HG02852 (cell line): Measurements from ENCODE around the gene C19orf73.
"Not testable (repeated sequence)": the region's sequence is repeated elsewhere in the genome, so short reads cannot be mapped to it uniquely, and the experiment has no call there.

Source experiments
- ATAC-seq: cut with Tn5 transposase; IDR thresholded peaks from one replicate; pipeline ENCODE4 v1.9.1; 2021; ENCODE audit warnings: mild to moderate bottlenecking, moderate library complexity; ENCODE audit not compliant: unreplicated experiment

The C19orf73 gene

GRCh38 chr19:49123285-49123684, 4.3 kb upstream of the C19orf73 start:
- ATAC-seq, result not testable (repeated sequence)

DNA sequence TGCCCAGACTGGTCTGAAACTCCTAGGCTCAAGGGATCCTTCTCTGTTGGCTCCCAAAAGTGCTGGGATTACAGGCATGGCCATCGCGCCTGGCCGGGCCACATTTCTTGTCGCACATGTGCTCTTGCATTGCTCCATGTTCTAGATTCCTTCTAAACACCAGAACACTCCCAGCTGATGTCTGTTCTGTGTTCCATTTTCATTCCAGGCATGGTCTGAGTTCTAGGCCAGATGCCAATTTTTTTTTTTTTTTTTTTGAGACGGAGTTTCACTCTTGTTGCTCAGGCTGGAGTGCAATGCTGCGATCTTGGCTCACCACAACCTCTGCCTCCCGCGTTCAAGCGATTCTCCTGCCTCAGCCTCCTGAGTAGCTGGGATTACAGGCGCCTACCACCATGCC, 2.9 kb upstream of the C19orf73 start:
- ATAC-seq, result not testable (repeated sequence)

DNA sequence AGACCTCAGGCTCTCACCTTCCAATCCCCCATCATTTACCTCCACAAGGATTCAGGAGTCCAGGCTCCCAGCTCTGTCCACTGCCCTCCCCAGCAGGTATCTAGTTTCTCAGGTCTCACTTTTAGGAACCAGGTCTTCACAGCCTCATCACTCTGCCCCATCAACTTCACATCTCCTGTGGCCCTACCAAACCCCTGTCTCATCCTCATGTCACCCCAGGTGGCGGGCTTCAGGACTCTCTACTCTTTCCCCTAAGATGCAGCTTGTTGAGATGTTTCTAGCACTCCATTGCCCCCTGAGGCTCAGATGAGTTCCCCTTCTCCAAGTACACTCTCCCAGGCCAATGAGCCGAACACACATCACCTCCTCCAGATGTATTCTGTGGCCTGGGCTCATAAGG, 1.9 kb upstream of the C19orf73 start:
- ATAC-seq, result no peak

DNA sequence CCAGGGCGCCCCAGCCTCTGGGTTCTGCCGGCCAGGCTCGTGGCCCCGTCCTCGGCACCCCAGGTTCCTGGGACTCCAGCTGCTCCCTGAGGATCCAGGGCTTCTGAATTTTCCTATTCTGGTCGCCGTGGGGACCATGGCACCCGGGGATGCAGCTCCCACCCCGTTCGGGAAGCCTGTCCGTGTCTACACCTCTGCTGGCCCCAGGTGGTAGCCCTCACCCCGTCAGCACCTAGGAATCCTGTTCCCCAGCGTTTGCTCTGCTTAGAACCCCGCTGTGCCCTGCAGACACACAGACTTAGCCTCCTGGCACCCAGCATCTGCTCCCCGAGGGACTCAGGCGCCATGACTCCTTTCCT, 1.4 kb upstream of the C19orf73 start:
- no peak for ATAC-seq

- no peak for ATAC-seq
These were observed 725 bp upstream of the C19orf73 start, which contains the start of gene PPFIA3 for GRCh38 chr19:49119411-49120324. Gene PPFIA3 (plus strand): TSS chr19:49119544. CDS start chr19:49127874, 8,330 bp downstream.

DNA sequence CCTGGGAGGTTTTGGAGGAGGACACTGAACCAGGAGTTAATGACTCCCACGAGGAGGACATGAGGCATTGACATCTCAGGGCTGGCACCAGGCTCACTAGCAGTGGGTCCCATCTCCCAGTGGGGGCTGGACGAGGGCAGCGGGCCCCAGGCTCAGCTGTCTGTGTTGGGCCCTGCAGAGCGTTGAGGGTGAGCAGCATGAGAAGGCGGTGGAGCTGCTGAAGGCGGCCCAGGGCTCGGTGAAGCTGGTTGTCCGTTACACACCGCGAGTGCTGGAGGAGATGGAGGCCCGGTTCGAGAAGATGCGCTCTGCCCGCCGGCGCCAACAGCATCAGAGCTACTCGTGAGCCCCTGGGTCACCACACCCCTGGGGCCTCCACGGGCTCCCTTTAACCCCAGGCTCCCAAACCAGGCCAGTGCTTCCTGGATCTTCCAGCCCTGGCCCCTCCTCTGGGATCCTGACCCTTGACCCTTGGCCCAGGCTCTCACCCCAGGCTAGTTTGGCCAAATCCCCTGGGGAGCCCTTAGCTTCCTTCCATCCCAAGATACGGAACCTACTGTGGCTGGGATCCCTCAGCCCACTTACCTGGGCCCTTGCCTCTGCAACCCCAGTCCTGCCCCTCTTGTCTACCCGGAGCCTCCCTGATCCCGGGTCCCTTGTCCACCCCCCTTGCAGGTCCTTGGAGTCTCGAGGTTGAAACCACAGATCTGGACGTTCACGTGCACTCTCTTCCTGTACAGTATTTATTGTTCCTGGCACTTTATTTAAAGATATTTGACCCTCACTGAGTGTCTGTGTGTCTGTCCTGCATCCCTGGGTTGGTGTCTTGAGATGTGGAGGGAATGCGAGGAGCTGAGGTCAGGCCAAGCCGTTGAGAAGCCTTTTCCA, 1.0 kb downstream of the C19orf73 start:
- no peak for ATAC-seq

DNA sequence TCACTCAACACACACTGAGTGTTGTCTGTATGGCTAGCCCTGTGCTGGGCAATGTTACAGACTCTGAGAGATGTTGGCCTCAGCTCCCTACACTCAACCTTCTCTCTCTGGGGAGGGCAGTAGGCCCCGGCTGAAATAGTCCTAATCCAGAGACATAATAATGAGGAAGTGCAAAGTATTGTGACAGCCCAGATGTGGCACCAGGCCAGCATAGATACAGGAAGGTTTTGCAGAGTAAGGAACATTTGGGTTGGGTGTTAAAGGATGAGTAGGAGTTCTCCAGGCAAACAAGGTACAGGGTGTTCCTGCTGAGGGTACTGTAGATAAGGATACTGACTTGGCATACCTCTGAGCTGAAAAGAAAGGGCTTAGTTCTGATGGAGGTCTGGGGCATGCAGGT, 2.4 kb downstream of the C19orf73 start:
- ATAC-seq, result no peak

DNA sequence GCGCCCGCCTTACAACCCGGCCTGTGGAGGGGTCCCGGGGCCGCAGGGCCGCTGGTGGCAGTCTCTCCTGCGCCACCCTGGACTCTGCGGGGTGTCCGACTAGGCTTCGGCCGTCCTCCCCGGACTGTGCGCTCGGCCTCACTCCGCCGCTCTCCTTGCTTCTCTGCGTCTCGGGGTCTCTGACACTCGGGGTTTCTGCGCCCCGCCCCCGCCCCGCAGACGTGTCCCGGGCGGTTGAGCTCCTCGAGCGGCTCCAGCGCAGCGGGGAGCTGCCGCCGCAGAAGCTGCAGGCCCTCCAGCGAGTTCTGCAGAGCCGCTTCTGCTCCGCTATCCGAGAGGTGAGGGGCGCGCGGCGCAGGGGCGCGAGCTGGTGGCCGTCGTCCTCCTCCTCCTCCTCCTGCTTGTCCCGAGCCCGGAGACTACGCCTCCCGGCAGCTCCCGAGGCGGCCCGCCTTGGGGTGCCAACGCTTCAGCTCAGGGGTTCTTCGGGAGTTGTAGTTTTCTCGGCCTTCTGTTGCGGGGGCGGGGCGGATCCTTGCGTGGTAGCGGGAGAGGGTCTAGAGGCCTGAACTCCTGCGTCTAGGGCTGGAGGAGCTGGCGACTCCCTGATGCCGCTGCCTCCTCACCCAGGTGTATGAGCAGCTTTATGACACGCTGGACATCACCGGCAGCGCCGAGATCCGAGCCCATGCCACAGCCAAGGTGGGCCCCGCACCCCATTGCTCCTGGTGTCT, 4.1 kb downstream of the C19orf73 start:
- ATAC-seq, result no peak

DNA sequence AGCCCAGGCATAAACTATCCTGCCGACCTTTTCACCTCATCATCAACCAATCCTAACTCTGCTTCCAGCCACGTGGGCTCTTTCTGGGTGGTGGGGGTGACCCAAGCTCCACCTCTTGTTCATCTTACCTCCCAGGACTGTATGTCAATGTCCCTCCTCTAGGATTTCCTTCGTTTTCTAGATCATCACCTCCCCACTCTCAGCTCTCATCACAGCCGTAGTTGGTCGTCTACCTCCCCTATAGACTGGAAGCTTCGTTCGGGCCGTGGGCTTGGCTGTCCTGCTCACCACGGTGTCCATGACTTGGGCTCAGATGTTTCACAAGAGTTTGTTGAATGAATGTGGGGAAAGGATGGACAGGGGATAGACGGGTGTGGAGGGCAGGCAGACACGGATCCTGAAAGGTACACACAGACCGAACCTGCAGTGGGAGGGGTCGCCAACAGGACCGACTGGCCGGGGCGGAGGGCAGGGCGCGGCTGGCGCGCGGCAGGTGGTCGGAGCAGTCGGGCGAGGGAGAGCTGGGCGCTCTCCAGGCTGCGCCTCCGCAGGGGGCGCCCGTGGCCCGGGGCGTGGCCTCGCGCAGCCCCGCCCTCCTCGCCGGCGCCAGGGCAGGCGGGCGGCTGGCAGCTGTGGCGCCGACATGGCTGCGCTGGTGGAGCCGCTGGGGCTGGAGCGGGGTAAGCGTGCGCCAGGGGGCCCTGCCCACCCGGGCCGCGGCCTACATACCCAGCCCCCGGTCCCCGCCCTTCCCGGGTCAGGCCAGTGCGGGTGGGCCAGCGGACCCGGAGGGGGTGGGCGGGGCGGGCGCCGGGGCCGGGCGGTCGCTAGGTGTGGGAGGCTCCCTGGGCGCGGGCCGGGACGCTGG, 4.9 kb downstream of the C19orf73 start, which contains the start of gene LIN7B:
TSS of gene LIN7B (plus strand) at position 609 of the 868 bp plus-strand sequence. CDS start at position 644, 35 bp downstream.
- peak; percentile 42 for ATAC-seq

GRCh38 chr19:49111218-49111998, 7.5 kb downstream of the C19orf73 start:
- ATAC-seq, result no peak

GRCh38 chr19:49110567-49110966, 8.4 kb downstream of the C19orf73 start:
- no peak for ATAC-seq

DNA sequence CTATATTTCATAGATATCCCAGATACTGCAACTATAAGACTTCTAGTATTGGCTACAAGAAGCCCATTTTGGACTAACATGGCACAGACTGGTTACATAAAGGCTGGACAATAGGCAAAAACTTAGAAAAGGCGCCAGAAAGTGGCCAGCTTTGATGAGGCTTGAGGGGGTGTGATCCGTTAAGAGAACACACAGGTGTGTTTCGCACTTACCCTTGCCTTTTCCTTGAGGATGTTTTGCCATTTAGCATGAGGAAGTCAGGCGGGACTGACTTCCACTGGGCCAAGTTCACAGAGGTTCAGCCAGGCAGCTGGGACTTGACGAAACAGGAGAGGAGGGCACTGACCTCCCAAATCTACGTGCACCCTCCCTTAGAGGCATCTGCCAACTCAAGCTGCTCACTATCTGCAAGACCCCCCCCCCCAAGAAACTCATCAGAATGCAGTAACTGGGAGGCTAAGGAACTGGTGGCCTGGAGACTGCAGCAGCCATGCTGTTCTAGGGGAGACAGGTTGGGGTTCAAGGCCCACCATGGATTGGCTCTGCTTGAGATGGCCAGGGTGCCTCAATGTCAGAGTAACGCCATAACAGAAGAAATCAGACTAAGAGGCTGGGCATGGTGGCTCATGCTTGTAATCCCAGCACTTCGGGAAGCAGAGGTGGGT, 9.2 kb downstream of the C19orf73 start:
- ATAC-seq, result no peak

DNA sequence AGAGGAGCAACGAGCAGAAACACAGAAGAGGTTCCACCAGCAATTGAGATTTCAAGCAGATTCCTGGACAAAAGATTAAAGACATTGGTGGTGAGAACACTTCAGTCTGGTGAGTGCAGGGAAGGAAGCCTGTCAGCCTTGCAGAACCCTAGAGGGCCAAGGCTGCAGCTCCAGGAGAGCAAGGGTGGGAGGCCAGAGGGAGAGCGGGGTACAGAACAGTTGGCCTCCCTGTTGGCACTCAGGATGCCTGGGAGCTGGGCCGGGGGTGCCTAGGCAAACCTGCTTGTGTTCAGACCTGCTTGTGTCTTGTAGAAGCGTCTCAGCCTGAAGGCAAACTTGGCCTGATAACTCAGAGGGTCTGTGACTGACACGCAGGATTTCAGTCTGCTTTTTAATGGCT, 9.9 kb downstream of the C19orf73 start:
- no peak for ATAC-seq

DNA sequence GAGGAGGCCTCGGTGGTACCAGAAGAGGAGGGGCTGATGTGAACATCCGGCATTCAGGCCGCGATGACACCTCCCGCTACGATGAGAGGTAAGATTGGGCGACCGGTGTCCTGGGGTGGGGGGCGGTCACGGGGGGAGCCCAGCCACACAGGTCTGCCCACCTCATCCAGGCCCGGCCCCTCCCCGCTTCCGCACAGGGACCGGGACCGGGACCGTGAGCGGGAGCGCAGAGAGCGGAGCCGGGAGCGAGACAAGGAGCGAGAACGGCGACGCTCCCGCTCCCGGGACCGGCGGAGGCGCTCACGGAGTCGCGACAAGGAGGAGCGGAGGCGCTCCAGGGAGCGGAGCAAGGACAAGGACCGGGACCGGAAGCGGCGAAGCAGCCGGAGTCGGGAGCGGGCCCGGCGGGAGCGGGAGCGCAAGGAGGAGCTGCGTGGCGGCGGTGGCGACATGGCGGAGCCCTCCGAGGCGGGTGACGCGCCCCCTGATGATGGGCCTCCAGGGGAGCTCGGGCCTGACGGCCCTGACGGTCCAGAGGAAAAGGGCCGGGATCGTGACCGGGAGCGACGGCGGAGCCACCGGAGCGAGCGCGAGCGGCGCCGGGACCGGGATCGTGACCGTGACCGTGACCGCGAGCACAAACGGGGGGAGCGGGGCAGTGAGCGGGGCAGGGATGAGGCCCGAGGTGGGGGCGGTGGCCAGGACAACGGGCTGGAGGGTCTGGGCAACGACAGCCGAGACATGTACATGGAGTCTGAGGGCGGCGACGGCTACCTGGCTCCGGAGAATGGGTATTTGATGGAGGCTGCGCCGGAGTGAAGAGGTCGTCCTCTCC, 11.1 kb downstream of the C19orf73 start:
- ATAC-seq, result no peak

DNA sequence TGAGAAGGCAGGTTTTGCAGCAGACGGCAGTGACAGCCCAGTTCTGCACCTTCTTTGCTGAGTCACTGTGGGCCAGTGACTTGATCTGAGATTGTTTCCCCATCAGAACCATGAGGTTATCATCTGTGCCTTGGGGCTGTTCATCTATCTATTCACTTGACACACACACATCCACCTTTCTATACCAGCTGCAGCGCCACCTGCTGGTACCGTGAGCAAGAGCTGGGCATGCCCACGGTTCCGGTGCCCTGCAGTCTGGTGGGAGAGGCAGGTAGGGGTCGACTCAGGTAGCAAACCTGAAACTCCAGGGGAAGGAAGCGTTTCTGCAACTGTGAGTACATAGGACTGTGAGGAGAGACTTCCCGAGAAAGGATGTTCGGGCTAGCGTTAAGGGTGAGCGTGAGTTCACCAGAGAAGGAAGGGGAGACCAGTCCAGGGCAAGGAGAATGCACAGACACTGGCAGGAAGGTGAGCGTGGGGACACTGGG, 12.3 kb downstream of the C19orf73 start:
- ATAC-seq, result no peak

GRCh38 chr19:49104229-49104864, 14.6 kb downstream of the C19orf73 start:
- no peak for ATAC-seq
